ENCODE measurements around the gene WDR62.

WDR62 gene

GRCh38 chr19:36140304-36141038 is 85.8 kb downstream of the WDR62 start:
- DNase-seq (ENCODE audit: low read depth, low spot score) = no peak

- DNase-seq (ENCODE audit: low read depth, low spot score) = peak; percentile 90
Observed at GRCh38 chr19:36141039-36141927, 86.6 kb downstream of the WDR62 start.

GRCh38 chr19:36142046-36142445 is 87.3 kb downstream of the WDR62 start:
- DNase-seq (ENCODE audit: low read depth, low spot score) = no peak

GRCh38 chr19:36142496-36142895 is 87.8 kb downstream of the WDR62 start:
- DNase-seq (ENCODE audit: low read depth, low spot score) = no peak

- DNase-seq (ENCODE audit: low read depth, low spot score) = no peak
Observed at GRCh38 chr19:36144624-36145023, 89.9 kb downstream of the WDR62 start.

- no peak for DNase-seq (ENCODE audit: low read depth, low spot score)
Observed at GRCh38 chr19:36149673-36150406, 95.1 kb downstream of the WDR62 start.

- no peak for DNase-seq (ENCODE audit: low read depth, low spot score)
Observed at GRCh38 chr19:36150586-36150985, 95.9 kb downstream of the WDR62 start.

GRCh38 chr19:36151144-36152018 is 96.7 kb downstream of the WDR62 start:
- DNase-seq (ENCODE audit: low read depth, low spot score) = no peak

GRCh38 chr19:36152019-36152351 is 97.3 kb downstream of the WDR62 start:
- DNase-seq (ENCODE audit: low read depth, low spot score) = no peak

GRCh38 chr19:36152352-36153091 is 97.8 kb downstream of the WDR62 start, which contains the start of gene COX7A1:
Gene COX7A1, minus strand, starts transcription at chr19:36152447. Its CDS starts 40 bp downstream, at chr19:36152407.
- DNase-seq (ENCODE audit: low read depth, low spot score) = no peak

GRCh38 chr19:36153126-36153525 is 98.4 kb downstream of the WDR62 start:
- DNase-seq (ENCODE audit: low read depth, low spot score) = no peak

All from iPS DF 19.7 (cell line).